SU-DHL-6 (cell line): Measurements from ENCODE around the gene CADPS.
"Not testable (repeated sequence)": the region's sequence is repeated elsewhere in the genome, so short reads cannot be mapped to it uniquely, and the experiment has no call there.

Experiments used
- H2AFZ ChIP-seq: fragments of 200-600 bp; sonication (generic); 2 replicates; pipeline ENCODE4 v1.6.1; 2014; ENCODE audit warnings: low read depth, mild to moderate bottlenecking, moderate library complexity, mixed read lengths, antibody characterized with exemption, low read length; ENCODE audit not compliant: severe bottlenecking
- H3F3A ChIP-seq: fragments of 200-600 bp; shearing (Covaris generic); 2 replicates; pipeline ENCODE4 v1.6.0; 2016; ENCODE audit warnings: antibody characterized with exemption, mild to moderate bottlenecking; ENCODE audit not compliant: insufficient read depth
- H3K27ac ChIP-seq: fragments of 200-600 bp; sonication (generic); 2 replicates; pipeline ENCODE4 v1.5.1; 2016; ENCODE audit warnings: low read depth, mild to moderate bottlenecking, low read length, moderate library complexity, mixed read lengths
- H3K27me3 ChIP-seq: fragments of 200-600 bp; sonication (generic), shearing (Covaris generic); 2 replicates; pipeline ENCODE4 v1.6.0; 2014; ENCODE audit warnings: mild to moderate bottlenecking, low read length
- H3K36me3 ChIP-seq: fragments of 200-600 bp; sonication (generic); 2 replicates; pipeline ENCODE4 v1.6.1; 2014; ENCODE audit warnings: mild to moderate bottlenecking, low read length, mixed read lengths
- H3K4me2 ChIP-seq: fragments of 300-600, 200-600 bp; shearing (Covaris generic), sonication (generic); 2 replicates; pipeline ENCODE4 v1.6.0; 2014; ENCODE audit warnings: low read length, low read depth, mild to moderate bottlenecking; ENCODE audit not compliant: poor library complexity, severe bottlenecking
- H3K4me3 ChIP-seq: fragments of 200-600 bp; sonication (generic); 2 replicates; pipeline ENCODE4 v1.5.1; 2014; ENCODE audit warnings: antibody characterized with exemption, low read length, mild to moderate bottlenecking, mixed read lengths; ENCODE audit not compliant: insufficient read depth, poor library complexity, severe bottlenecking
- H3K79me2 ChIP-seq: fragments of 200-600 bp; sonication (generic); 2 replicates; pipeline ENCODE4 v1.6.1; 2014; ENCODE audit warnings: mild to moderate bottlenecking, low read length, moderate library complexity; ENCODE audit not compliant: insufficient read depth
- H3K9ac ChIP-seq: fragments of 200-600 bp; sonication (generic); 2 replicates; pipeline ENCODE4 v1.7.0; 2014; ENCODE audit warnings: mild to moderate bottlenecking, low read length
- H3K9me2 ChIP-seq: fragments of 200-600 bp; sonication (generic); replicated peaks from 2 replicates; pipeline ENCODE4 v1.6.1; 2014; ENCODE audit warnings: low read length; ENCODE audit not compliant: insufficient read depth
- H3K9me3 ChIP-seq: fragments of 200-600 bp; sonication (generic); 2 replicates; pipeline ENCODE4 v1.6.1; 2014; ENCODE audit warnings: low read length, mixed read lengths; ENCODE audit not compliant: insufficient read depth
- H4K20me1 ChIP-seq: fragments of 200-600 bp; sonication (generic); 2 replicates; pipeline ENCODE4 v1.6.1; 2014; ENCODE audit warnings: low read depth, mild to moderate bottlenecking, antibody characterized with exemption, low read length, moderate library complexity, mixed read lengths
- CTCF ChIP-seq: fragments of 200-600 bp; sonication (generic); IDR thresholded peaks from one replicate; pipeline ENCODE4 v1.5.1; 2017; ENCODE audit warnings: antibody characterized with exemption, mild to moderate bottlenecking, low read length, moderate library complexity; ENCODE audit not compliant: insufficient read depth, poor library complexity, severe bottlenecking
- EZH2phosphoT487 ChIP-seq: fragments of 200-600 bp; sonication (generic), shearing (Covaris generic); conservative IDR thresholded peaks from 2 replicates; pipeline ENCODE4 v1.6.1; 2018; ENCODE audit warnings: mild to moderate bottlenecking, antibody characterized with exemption, low read length, moderate library complexity, mixed read lengths

CADPS gene

GRCh38 chr3:62584636-62585035 lies 290.6 kb downstream of the CADPS start:
- Histone ChIP-seq H3K27me3 (no peaks in the 10 kb centered on the region), H3K79me2 (no peaks in the 10 kb centered on the region), H3K27ac (no peak overlapping the region), H3K9me3 (no peaks in the 10 kb centered on the region), H3K4me2 (no peak overlapping the region), H3K36me3 (peaks cover 3% of the 10 kb centered on the region; the same call in 1 of the 2 replicates), H4K20me1 (no peaks in the 10 kb centered on the region), H3K4me3 (no peak overlapping the region), H3F3A (no peaks in the 10 kb centered on the region), H3K9ac (no peak overlapping the region), H2AFZ (no peak overlapping the region), H3K9me2 (no peaks in the 10 kb centered on the region)
- no peak for TF ChIP-seq CTCF
- TF ChIP-seq EZH2phosphoT487, result no peak

- Histone ChIP-seq H3K36me3 (peaks cover 3% of the 10 kb centered on the region; the same call in 1 of the 2 replicates), H3K79me2 (no peaks in the 10 kb centered on the region), H4K20me1 (no peaks in the 10 kb centered on the region), H3K9me2 (no peaks in the 10 kb centered on the region), H3K27me3 (no peaks in the 10 kb centered on the region), H3K4me2 (no peak overlapping the region), H2AFZ (no peak overlapping the region), H3F3A (no peaks in the 10 kb centered on the region), H3K9ac (no peak overlapping the region), H3K27ac (no peak overlapping the region), H3K9me3 (no peaks in the 10 kb centered on the region), H3K4me3 (no peak overlapping the region)
- no peak for TF ChIP-seq CTCF
- TF ChIP-seq EZH2phosphoT487, result no peak
These were observed 292.6 kb downstream of the CADPS start for GRCh38 chr3:62582495-62583172.

GRCh38 chr3:62580485-62580884 lies 294.7 kb downstream of the CADPS start:
- H2AFZ ChIP-seq, H3K79me2 ChIP-seq, H3K27me3 ChIP-seq, H3F3A ChIP-seq, H3K36me3 ChIP-seq, H3K9me3 ChIP-seq, H3K4me3 ChIP-seq, H3K9me2 ChIP-seq, H3K9ac ChIP-seq, H4K20me1 ChIP-seq, H3K27ac ChIP-seq, H3K4me2 ChIP-seq: not testable (repeated sequence)

GRCh38 chr3:62577153-62577552 lies 298.1 kb downstream of the CADPS start:
- no peaks in the 10 kb centered on the region for H3K79me2 ChIP-seq
- H3K36me3 ChIP-seq, result no peaks in the 10 kb centered on the region
- no peaks in the 10 kb centered on the region for H4K20me1 ChIP-seq
- no peak for TF ChIP-seq CTCF
- TF ChIP-seq EZH2phosphoT487, result no peak
- no peak overlapping the region for H3K4me2 ChIP-seq
- H3K9me3 ChIP-seq, result no peaks in the 10 kb centered on the region
- H3K9me2 ChIP-seq, result no peaks in the 10 kb centered on the region
- no peak overlapping the region for H2AFZ ChIP-seq
- no peaks in the 10 kb centered on the region for H3K27me3 ChIP-seq
- no peak overlapping the region for H3K27ac ChIP-seq
- no peaks in the 10 kb centered on the region for H3F3A ChIP-seq
- H3K4me3 ChIP-seq, result no peak overlapping the region
- H3K9ac ChIP-seq, result no peak overlapping the region
